Testis (tissue), 3 donors: ENCODE results near the gene PLXNA1. TPM values are rescaled to one million over a fixed set of nuclear protein-coding genes. Genes with fewer than 3 reads are reported as not detected.
A peak's percentile ranks its signal among the peaks of the same experiment; 100 is the strongest.

ENCODE experiments used
- DNase-seq: peaks from one replicate; pipeline ENCODE4 v3.0.0-alpha.2; 2019
- H3K27ac ChIP-seq, 2 donors: fragments of 200-600 bp; sonication (generic); one replicate each; pipeline ENCODE4 v1.5.1; 2019
- H3K27me3 ChIP-seq: fragments of 200-600 bp; sonication (generic); one replicate; pipeline ENCODE4 v1.5.1; 2019
- H3K36me3 ChIP-seq: fragments of 200-600 bp; sonication (generic); one replicate; pipeline ENCODE4 v1.5.1; 2017; ENCODE audit warnings: low read depth; ENCODE audit errors: missing control alignments
- H3K4me1 ChIP-seq: fragments of 200-600 bp; sonication (generic); one replicate; pipeline ENCODE4 v1.5.1; 2019
- H3K4me3 ChIP-seq, 2 donors: fragments of 200-600 bp; sonication (generic); one replicate each; pipeline ENCODE4 v1.5.1; 2017 to 2019
- H3K9me3 ChIP-seq: fragments of 200-600 bp; sonication (generic); one replicate; pipeline ENCODE4 v1.5.1; 2017
- CTCF ChIP-seq, 3 experiments: fragments of 450-650 bp in 2 of 3; fragments of 200-600 bp in 1 of 3; sonication (generic) in 1 of 3; IDR thresholded peaks; one replicate each; pipeline ENCODE4 v1.5.1; 2016 to 2019; ENCODE audit warnings: antibody characterized with exemption in 3 of 3, mild to moderate bottlenecking in 2 of 3, moderate library complexity in 1 of 3
- POLR2A ChIP-seq: fragments of 450-650 bp; IDR thresholded peaks from one replicate; pipeline ENCODE4 v1.6.1; 2017; ENCODE audit warnings: antibody characterized with exemption, mild to moderate bottlenecking, moderate library complexity
- WGBS, 2 donors: methylation state at CpG; one replicate each; pipeline ENCODE4 v1.1.5; 2018; 5-methylcytosine and 5-hydroxymethylcytosine counted together
- intact Hi-C: fragments of 100-400 bp; cut with DNase I; formaldehyde crosslinking; loops from one replicate; pipeline ENCODE4 v1.15.1; 2023; ENCODE audit warnings: low total_unique reads
- polyA plus RNA-seq: library from polyadenylated mRNA; stranded (reverse); fragments of 350-450 nt; fragmentation: Illumina TruSeq; extraction: RNeasy Lipid Tissue Mini Kit (QIAGEN cat#74804); gene quantifications from one replicate; pipeline ENCODE4 v1.2.3, GENCODE V29; 2014; ENCODE audit warnings: low read depth, low replicate concordance; ENCODE audit not compliant: insufficient read depth
- total RNA-seq, 2 donors: library from RNA; depleted of rRNA; stranded (reverse); fragments of >200 nt; gene quantifications; one replicate each; pipeline ENCODE4 v1.2.3, GENCODE V29; 2016

The PLXNA1 gene
- total and polyA plus RNA-seq, 3 donors from 2014 or later = 29.3 to 79.7 (median 65.8) TPM

- no peak for TF ChIP-seq CTCF (IDR thresholded peaks at IDR 0.05)
- no peak for TF ChIP-seq POLR2A
- Histone ChIP-seq H3K4me3 (no peak overlapping the region), H3K27ac (no peak overlapping the region), H3K36me3 (no peaks in the 10 kb centered on the region), H3K9me3 (no peaks in the 10 kb centered on the region), H3K4me1 (peaks cover 22% of the 10 kb centered on the region), H3K27me3 (no peaks in the 10 kb centered on the region)
- WGBS, 2 donors = 90 to 92% methylated on average over 6 to 9 of the region's 9 CpGs
- DNase-seq = no peak
- intact Hi-C loops = loop anchor here (10.0 kb wide), 1 partner anchor 551 kb away; no protein-coding TSS in a partner anchor
Measured at GRCh38 chr3:126993436-126993835, 10.5 kb downstream of the PLXNA1 start.

GRCh38 chr3:126994661-126995245 lies 11.8 kb downstream of the PLXNA1 start:
- peak overlapping the region in 1 of 2 donors; percentile 33 for H3K27ac ChIP-seq
- H3K4me3 ChIP-seq = no peak overlapping the region
- no peak for DNase-seq
- intact Hi-C loops = loop anchor here (10.0 kb wide), 1 partner anchor 550 kb away; no protein-coding TSS in a partner anchor
- H3K4me1 ChIP-seq = peaks cover 25% of the 10 kb centered on the region
- TF ChIP-seq CTCF (IDR thresholded peaks at IDR 0.05) = no peak
- no peak for TF ChIP-seq POLR2A
- 54 to 55% methylated on average over 8 to 10 of the region's 10 CpGs for WGBS, 2 donors
- no peaks in the 10 kb centered on the region for H3K36me3 ChIP-seq
- H3K9me3 ChIP-seq = no peaks in the 10 kb centered on the region
- H3K27me3 ChIP-seq = no peaks in the 10 kb centered on the region

- Histone ChIP-seq H3K4me1 (peaks cover 25% of the 10 kb centered on the region), H3K36me3 (no peaks in the 10 kb centered on the region), H3K27me3 (no peaks in the 10 kb centered on the region), H3K4me3 (no peak overlapping the region), H3K9me3 (no peaks in the 10 kb centered on the region), H3K27ac (no peak overlapping the region)
- 84 to 86% methylated on average over 6 to 11 of the region's 12 CpGs for WGBS, 2 donors
- intact Hi-C loops = loop anchor here (10.0 kb wide), 1 partner anchor 549 kb away; no protein-coding TSS in a partner anchor
- no peak for DNase-seq
- TF ChIP-seq CTCF (IDR thresholded peaks at IDR 0.05) = no peak
- no peak for TF ChIP-seq POLR2A
Measured at GRCh38 chr3:126995254-126995780, 12.4 kb downstream of the PLXNA1 start.

GRCh38 chr3:126995926-126996512 lies 13.1 kb downstream of the PLXNA1 start:
- peaks cover 25% of the 10 kb centered on the region for H3K4me1 ChIP-seq
- no peaks in the 10 kb centered on the region for H3K27me3 ChIP-seq
- no peaks in the 10 kb centered on the region for H3K9me3 ChIP-seq
- no peak overlapping the region for H3K4me3 ChIP-seq
- no peaks in the 10 kb centered on the region for H3K36me3 ChIP-seq
- intact Hi-C loops = loop anchor here (10.0 kb wide), 1 partner anchor 549 kb away; no protein-coding TSS in a partner anchor
- no peak overlapping the region for H3K27ac ChIP-seq
- DNase-seq = no peak
- 85 to 89% methylated on average over 3 to 11 of the region's 11 CpGs for WGBS, 2 donors
- no peak for TF ChIP-seq CTCF (IDR thresholded peaks at IDR 0.05)
- no peak for TF ChIP-seq POLR2A
